Kidney (tissue), 14 donors: Measurements from ENCODE around the gene UBL5. TPM values are rescaled to one million over a fixed set of nuclear protein-coding genes. Genes with fewer than 3 reads are reported as not detected.
"Not testable (repeated sequence)": the region's sequence is repeated elsewhere in the genome, so short reads cannot be mapped to it uniquely, and the experiment has no call there.

Source experiments
- DNase-seq, 5 donors: peaks; one replicate each; pipeline ENCODE4 v3.0.0-alpha.2; 2013 to 2020
- FAIRE-seq: peaks from 2 replicates; lab custom pipeline; 2012; peaks lifted over from hg19 to GRCh38; lab: Jason Lieb, UNC
- H3K27ac ChIP-seq, 2 donors: one replicate each; pipeline ENCODE4 v1.7.0; 2013; ENCODE audit warnings: low read depth in 2 of 2, low read length in 2 of 2, inconsistent platforms in 1 of 2
- H3K27me3 ChIP-seq: one replicate; pipeline ENCODE4 v1.7.1; 2013; ENCODE audit warnings: low read length, inconsistent platforms; ENCODE audit not compliant: control insufficient read depth, insufficient read depth
- H3K36me3 ChIP-seq, 3 donors: one replicate each; pipeline versions ENCODE4 v1.7.0 to v1.7.1; 2013; ENCODE audit warnings: low read length in 3 of 3, control low read depth in 1 of 3, inconsistent platforms in 1 of 3; ENCODE audit not compliant: insufficient read depth in 3 of 3, control insufficient read depth in 2 of 3
- H3K4me1 ChIP-seq, 3 donors: one replicate each; pipeline versions ENCODE4 v1.7.0 to v1.7.1; 2013; ENCODE audit warnings: low read length in 3 of 3, inconsistent platforms in 1 of 3, low read depth in 1 of 3; ENCODE audit not compliant: control insufficient read depth in 2 of 3, insufficient read depth in 2 of 3
- H3K4me3 ChIP-seq, 3 donors: one replicate each; pipeline versions ENCODE4 v1.7.0 to v1.8.1; 2013; ENCODE audit warnings: low read length in 3 of 3, control low read depth in 1 of 3, inconsistent platforms in 1 of 3
- H3K9ac ChIP-seq, 3 donors: one replicate each; pipeline versions ENCODE4 v1.7.0 to v1.7.1; 2013; ENCODE audit warnings: low read length in 3 of 3, control low read depth in 1 of 3, inconsistent platforms in 1 of 3
- H3K9me3 ChIP-seq, 3 donors: one replicate each; pipeline versions ENCODE4 v1.7.0 to v1.7.1; 2013; ENCODE audit warnings: low read length in 3 of 3, control low read depth in 1 of 3, inconsistent platforms in 1 of 3; ENCODE audit not compliant: control insufficient read depth in 2 of 3, insufficient read depth in 1 of 3
- intact Hi-C: fragments of 100-400 bp; cut with DNase I; formaldehyde crosslinking; loops from one replicate; pipeline ENCODE4 v1.11.1; 2022
- polyA plus RNA-seq: library from polyadenylated mRNA; stranded (reverse); fragments of 350-450 nt; fragmentation: Illumina TruSeq; extraction: RNeasy Lipid Tissue Mini Kit (QIAGEN cat#74804); gene quantifications from one replicate; pipeline ENCODE4 v1.2.3, GENCODE V29; 2014; ENCODE audit warnings: low read depth, low replicate concordance; ENCODE audit not compliant: insufficient read depth
- total RNA-seq: library from RNA; stranded (reverse); fragmentation: NEBNext Ultra II Directional; extraction: Animal tissue kit (Norgen Biotek cat#: 25700); gene quantifications from one replicate; pipeline ENCODE4 v1.2.1, GENCODE V29; 2021
- TF ChIP-seq, protein P1 (sequence below): IDR thresholded peaks from 3 replicates; pipeline ENCODE4 v1.5.1; 2012; ENCODE audit warnings: mild to moderate bottlenecking, moderate library complexity, borderline replicate concordance; ENCODE audit not compliant: insufficient read depth; ENCODE audit errors: extremely low read depth
- donor health status: control.
- donor health status: control.
- donor health status: control.
- donor health status: control.
- donor health status: control.
- donor health status: DM: yes; HTN: yes; CAD: no.
- donor health status: Normal renal cell carcinoma (clear cell type).

The UBL5 gene
- total and polyA plus RNA-seq, 2 donors from 2014 or later, result 322 to 968 TPM

DNA sequence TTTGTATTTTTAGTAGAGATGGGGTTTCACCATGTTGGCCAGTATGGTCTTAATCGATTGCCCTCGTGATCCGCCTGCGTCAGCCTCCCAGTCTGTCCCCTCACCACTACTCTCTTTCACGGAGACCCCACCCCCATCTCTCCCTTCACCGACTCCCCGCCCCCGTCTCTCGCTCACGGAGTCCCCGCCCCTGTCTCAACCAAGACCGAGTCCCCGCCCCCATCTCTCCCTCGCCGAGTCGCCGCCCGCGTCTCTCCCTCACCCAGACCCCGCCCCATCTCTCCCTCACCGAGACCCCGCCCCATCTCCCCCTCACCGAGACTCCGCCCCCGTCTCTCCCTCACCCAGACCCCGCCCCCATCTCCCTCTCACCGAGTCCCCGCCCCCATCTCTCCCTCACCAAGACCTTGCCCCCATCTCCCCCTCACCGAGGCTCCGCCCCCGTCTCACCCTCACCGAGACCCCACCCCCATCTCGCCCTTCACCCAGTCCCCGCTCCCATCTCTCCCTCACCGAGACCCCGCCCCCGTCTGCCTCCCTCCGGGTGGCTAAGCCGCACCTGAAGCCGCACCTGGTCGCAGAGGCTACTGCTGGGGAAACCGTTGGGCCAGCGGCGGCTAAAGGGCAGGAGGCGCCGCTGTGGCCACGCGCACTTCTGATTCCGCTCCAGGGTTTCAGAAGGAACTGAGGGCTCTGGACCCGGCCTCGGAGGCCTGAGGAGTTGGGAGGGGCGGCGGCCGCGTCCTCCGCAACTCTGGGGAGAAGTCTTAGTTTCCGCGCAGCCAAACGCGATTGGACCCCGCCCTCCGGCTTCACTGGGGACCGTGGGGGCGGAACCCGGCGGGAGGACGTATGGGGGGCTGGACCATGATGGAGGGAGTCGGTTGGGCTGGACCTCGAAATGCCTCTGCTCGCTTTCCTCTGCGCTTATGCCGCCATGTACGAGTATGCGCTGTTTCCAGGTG lies 42.1 kb upstream of the UBL5 start:
- no peaks in the 10 kb centered on the region for H3K36me3 ChIP-seq
- peak overlapping the region; percentile 68 to 85 (median 72) for H3K4me3 ChIP-seq
- peak; percentile 99 to 100 (median 99) for DNase-seq
- peak overlapping the region; percentile 60 to 78 (median 65) for H3K9ac ChIP-seq
- FAIRE-seq, result no peak
- H3K27me3 ChIP-seq, result no peaks in the 10 kb centered on the region
- peaks cover 0 to 5% (median 3%) of the 10 kb centered on the region in 3 donors for H3K4me1 ChIP-seq
- intact Hi-C loops, result loop anchor here (10.0 kb wide), 1 partner anchor 161 kb away; the partner anchor contains the start of gene ZNF561
- no peaks in the 10 kb centered on the region for H3K9me3 ChIP-seq
- peak overlapping the region; percentile 98 for H3K27ac ChIP-seq
- TF ChIP-seq, protein P1, sequence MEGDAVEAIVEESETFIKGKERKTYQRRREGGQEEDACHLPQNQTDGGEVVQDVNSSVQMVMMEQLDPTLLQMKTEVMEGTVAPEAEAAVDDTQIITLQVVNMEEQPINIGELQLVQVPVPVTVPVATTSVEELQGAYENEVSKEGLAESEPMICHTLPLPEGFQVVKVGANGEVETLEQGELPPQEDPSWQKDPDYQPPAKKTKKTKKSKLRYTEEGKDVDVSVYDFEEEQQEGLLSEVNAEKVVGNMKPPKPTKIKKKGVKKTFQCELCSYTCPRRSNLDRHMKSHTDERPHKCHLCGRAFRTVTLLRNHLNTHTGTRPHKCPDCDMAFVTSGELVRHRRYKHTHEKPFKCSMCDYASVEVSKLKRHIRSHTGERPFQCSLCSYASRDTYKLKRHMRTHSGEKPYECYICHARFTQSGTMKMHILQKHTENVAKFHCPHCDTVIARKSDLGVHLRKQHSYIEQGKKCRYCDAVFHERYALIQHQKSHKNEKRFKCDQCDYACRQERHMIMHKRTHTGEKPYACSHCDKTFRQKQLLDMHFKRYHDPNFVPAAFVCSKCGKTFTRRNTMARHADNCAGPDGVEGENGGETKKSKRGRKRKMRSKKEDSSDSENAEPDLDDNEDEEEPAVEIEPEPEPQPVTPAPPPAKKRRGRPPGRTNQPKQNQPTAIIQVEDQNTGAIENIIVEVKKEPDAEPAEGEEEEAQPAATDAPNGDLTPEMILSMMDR, result no peak

DNA sequence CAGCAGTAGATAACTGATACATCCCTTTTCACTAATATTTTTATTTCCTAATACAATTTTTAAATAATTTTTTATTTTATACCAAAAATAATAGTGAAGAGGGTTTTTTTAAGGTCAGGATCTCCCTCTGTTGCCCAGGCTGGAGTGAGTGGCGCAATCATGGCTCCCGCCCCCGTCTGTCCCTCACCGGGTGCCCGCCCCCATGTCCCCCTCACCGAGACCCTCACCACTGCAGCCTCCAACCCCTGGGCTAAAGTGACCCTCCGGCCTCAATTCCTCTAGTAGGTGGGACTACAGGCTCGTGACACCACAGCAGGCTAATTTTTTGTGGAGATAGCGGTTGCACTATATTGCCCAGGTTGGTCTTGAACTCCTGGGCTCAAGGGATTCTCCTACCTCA lies 41.4 kb upstream of the UBL5 start:
- Histone ChIP-seq H3K27me3 (no peaks in the 10 kb centered on the region), H3K36me3 (no peaks in the 10 kb centered on the region), H3K9ac (peak overlapping the region; percentile 44 to 78 (median 65)), H3K4me3 (peak overlapping the region; percentile 68 to 72 (median 72)), H3K27ac (peak overlapping the region; percentile 98), H3K4me1 (peaks cover 0 to 5% (median 3%) of the 10 kb centered on the region in 3 donors), H3K9me3 (no peaks in the 10 kb centered on the region)
- DNase-seq, result peak in 1 of 5 donors; percentile 79
- TF ChIP-seq, protein P1, result no peak
- FAIRE-seq, result no peak
- intact Hi-C loops, result loop anchor here (10.0 kb wide), 1 partner anchor 162 kb away; the partner anchor contains the start of gene ZNF561

DNA sequence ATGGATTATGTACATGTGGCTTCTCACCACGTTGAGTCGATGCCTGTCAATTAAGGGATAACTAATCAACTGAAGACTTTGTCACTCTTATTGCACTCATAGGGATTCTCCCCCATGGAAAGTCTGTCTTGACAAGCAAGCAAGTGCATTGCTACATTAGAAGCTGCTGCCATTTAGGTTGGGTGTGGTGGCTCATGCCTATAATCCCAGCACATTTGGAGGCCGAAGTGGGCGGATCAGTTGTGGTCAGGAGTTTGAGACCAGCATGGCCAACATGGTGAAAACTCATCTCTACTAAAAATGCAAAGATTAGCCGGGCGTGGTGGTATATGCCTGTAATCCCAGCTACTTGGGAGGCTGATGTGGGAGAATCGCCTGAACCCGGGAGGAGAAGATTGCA lies 40.9 kb upstream of the UBL5 start:
- intact Hi-C loops, result loop anchor here (10.0 kb wide), 1 partner anchor 162 kb away; the partner anchor contains the start of gene ZNF561
- DNase-seq (peak in 1 of 5 donors; percentile 40), FAIRE-seq (no peak)
- TF ChIP-seq, protein P1, result no peak
- no peaks in the 10 kb centered on the region for H3K36me3 ChIP-seq
- H3K9ac ChIP-seq, result no peak overlapping the region
- H3K9me3 ChIP-seq, result no peaks in the 10 kb centered on the region
- H3K27ac ChIP-seq, result peak overlapping the region in 1 of 2 donors; percentile 85
- H3K4me3 ChIP-seq, result peak overlapping the region in 1 of 3 donors; percentile 72
- peaks cover 0 to 5% (median 3%) of the 10 kb centered on the region in 3 donors for H3K4me1 ChIP-seq
- H3K27me3 ChIP-seq, result no peaks in the 10 kb centered on the region

DNA sequence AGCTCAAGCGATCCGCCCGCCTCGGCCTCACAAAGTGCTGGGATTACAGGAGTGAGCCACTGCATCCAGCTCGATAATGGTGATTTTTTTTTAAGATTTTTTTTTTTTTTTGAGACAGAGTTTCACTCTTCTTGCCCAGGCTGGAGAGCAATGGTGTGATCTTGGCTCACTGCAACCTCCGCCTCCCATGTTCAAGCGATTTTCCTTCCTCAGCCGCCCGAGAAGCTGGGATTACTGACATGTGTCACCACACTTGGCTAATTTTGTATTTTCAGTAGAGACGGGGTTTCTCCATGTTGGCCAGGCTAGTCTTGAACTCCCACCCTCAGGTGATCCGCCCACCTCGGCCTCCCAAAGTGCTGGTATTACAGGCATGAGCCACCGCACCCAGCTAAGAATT lies 39.1 kb upstream of the UBL5 start:
- H3K9ac ChIP-seq, H3K4me1 ChIP-seq, FAIRE-seq: not testable (repeated sequence)

More for the DNA sequence above, 39.1 kb upstream of the UBL5 start:
- intact Hi-C loops, result loop anchor here (10.0 kb wide), 1 partner anchor 164 kb away; the partner anchor contains the start of gene ZNF561
- not testable (repeated sequence) for H3K27ac ChIP-seq, H3K27me3 ChIP-seq, H3K9me3 ChIP-seq, H3K36me3 ChIP-seq, H3K4me3 ChIP-seq, DNase-seq
